Sigmoid colon (tissue), 7 donors: ENCODE measurements around the gene CCL4L2. TPM values are rescaled to one million over a fixed set of nuclear protein-coding genes. Genes with fewer than 3 reads are reported as not detected.
"Not testable (repeated sequence)": the region's sequence is repeated elsewhere in the genome, so short reads cannot be mapped to it uniquely, and the experiment has no call there.

Experiments
- DNase-seq: peaks from one replicate; pipeline ENCODE4 v3.0.0-alpha.2; 2019
- H3K27ac ChIP-seq, 4 donors: fragments of 200-600 bp; sonication (generic); one replicate each; pipeline ENCODE4 v1.5.1; 2016 to 2019; ENCODE audit warnings: mild to moderate bottlenecking in 1 of 4
- H3K27me3 ChIP-seq, 3 donors: fragments of 200-600 bp; sonication (generic); one replicate each; pipeline ENCODE4 v1.5.1; 2019; ENCODE audit warnings: mild to moderate bottlenecking in 1 of 3
- H3K36me3 ChIP-seq, 4 donors: fragments of 200-600 bp; sonication (generic); one replicate each; pipeline ENCODE4 v1.5.1; 2016 to 2019
- H3K4me1 ChIP-seq, 4 donors: fragments of 200-600 bp; sonication (generic); one replicate each; pipeline ENCODE4 v1.5.1; 2017 to 2019
- H3K4me3 ChIP-seq, 4 donors: fragments of 200-600 bp; sonication (generic); one replicate each; pipeline ENCODE4 v1.5.1; 2017 to 2019; ENCODE audit warnings: mild to moderate bottlenecking in 2 of 4, moderate library complexity in 1 of 4
- H3K9me3 ChIP-seq, 4 donors: fragments of 200-600 bp in 3 of 4; sonication (generic) in 3 of 4; one replicate each; pipeline versions ENCODE4 v1.5.1 to v1.6.1; 2013 to 2019
- EP300 ChIP-seq, 4 donors: sonication (generic); formaldehyde crosslinking; IDR thresholded peaks; one replicate each; pipeline ENCODE4 v1.6.1; 2017; ENCODE audit warnings: antibody characterized with exemption in 4 of 4
- POLR2A ChIP-seq, 2 donors: fragments of 450-650 bp; IDR thresholded peaks; one replicate each; pipeline ENCODE4 v1.6.1; 2016; ENCODE audit warnings: antibody characterized with exemption in 2 of 2, mild to moderate bottlenecking in 2 of 2, moderate library complexity in 2 of 2
- POLR2AphosphoS5 ChIP-seq, 4 donors: sonication (generic); formaldehyde crosslinking; IDR thresholded peaks; one replicate each; pipeline ENCODE4 v1.6.1; 2017; ENCODE audit warnings: antibody characterized with exemption in 4 of 4
- WGBS, 2 donors: extraction: QIAGEN DNeasy Blood & Tissue Kit; methylation state at CpG; one replicate each; pipeline ENCODE4 v1.1.7; 2013; 5-methylcytosine and 5-hydroxymethylcytosine counted together
- intact Hi-C: fragments of 100-400 bp; cut with DNase I; formaldehyde crosslinking; loops from one replicate; pipeline ENCODE4 v1.15.1; 2023
- polyA plus RNA-seq, 3 donors: library from polyadenylated mRNA; stranded (reverse); fragments of 200-250 nt; gene quantifications; one replicate each; pipeline ENCODE4 v1.2.3, GENCODE V29; 2013
- total RNA-seq, 4 donors: library from RNA; depleted of rRNA; stranded (reverse); fragments of >200 nt; gene quantifications; one replicate each; pipeline ENCODE4 v1.1.0, GENCODE V29; 2016
- TF ChIP-seq, protein P1 (sequence below), 4 experiments: fragments of 450-650 bp in 3 of 4; fragments of 200-600 bp in 1 of 4; IDR thresholded peaks; one replicate each; pipeline ENCODE4 v1.5.1; 2016 to 2019; ENCODE audit warnings: antibody characterized with exemption in 4 of 4, mild to moderate bottlenecking in 3 of 4, moderate library complexity in 2 of 4
- donor health status: healthy with polysubstance abuse.
- donor health status: Bipolar disorder and iron deficiency.
- donor health status: healthy.

CCL4L2 gene
- total and polyA plus RNA-seq, 7 donors: 0.58 to 11.3 (median 3.9) TPM; not detected in 3

DNA sequence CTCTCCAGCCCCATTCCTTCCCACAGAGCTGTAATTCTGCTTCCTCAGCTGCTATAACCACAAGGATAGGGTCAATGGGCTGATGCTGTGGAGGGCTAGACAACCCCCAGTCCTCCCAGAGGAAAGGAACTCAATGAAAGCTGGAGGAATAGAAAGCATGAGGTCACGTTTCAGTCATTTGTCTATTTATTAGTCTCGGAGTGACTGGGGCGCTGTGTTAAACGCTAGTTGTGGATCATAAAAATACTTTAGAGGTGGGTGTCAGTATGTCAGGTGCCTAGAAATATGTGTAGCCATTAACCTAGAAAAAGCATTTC is 13.5 kb upstream of the CCL4L2 start:
- Histone ChIP-seq H3K27ac (no peak overlapping the region), H3K4me3 (no peak overlapping the region), H3K27me3 (peaks cover 0 to 24% (median 5%) of the 10 kb centered on the region in 3 donors), H3K4me1 (peaks cover 0 to 10% (median 0%) of the 10 kb centered on the region in 4 donors), H3K36me3 (no peaks in the 10 kb centered on the region), H3K9me3 (no peaks in the 10 kb centered on the region)
- no peak for TF ChIP-seq POLR2A (IDR thresholded peaks at IDR 0.05)
- TF ChIP-seq EP300 (IDR thresholded peaks at IDR 0.05): no peak
- TF ChIP-seq POLR2AphosphoS5 (IDR thresholded peaks at IDR 0.05): no peak
- TF ChIP-seq, protein P1, sequence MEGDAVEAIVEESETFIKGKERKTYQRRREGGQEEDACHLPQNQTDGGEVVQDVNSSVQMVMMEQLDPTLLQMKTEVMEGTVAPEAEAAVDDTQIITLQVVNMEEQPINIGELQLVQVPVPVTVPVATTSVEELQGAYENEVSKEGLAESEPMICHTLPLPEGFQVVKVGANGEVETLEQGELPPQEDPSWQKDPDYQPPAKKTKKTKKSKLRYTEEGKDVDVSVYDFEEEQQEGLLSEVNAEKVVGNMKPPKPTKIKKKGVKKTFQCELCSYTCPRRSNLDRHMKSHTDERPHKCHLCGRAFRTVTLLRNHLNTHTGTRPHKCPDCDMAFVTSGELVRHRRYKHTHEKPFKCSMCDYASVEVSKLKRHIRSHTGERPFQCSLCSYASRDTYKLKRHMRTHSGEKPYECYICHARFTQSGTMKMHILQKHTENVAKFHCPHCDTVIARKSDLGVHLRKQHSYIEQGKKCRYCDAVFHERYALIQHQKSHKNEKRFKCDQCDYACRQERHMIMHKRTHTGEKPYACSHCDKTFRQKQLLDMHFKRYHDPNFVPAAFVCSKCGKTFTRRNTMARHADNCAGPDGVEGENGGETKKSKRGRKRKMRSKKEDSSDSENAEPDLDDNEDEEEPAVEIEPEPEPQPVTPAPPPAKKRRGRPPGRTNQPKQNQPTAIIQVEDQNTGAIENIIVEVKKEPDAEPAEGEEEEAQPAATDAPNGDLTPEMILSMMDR (IDR thresholded peaks at IDR 0.05): no peak
- WGBS, 2 donors: 56 to 61% methylated on average over 4 of the region's 4 CpGs
- no peak for DNase-seq
- intact Hi-C loops: no loop called here

DNA sequence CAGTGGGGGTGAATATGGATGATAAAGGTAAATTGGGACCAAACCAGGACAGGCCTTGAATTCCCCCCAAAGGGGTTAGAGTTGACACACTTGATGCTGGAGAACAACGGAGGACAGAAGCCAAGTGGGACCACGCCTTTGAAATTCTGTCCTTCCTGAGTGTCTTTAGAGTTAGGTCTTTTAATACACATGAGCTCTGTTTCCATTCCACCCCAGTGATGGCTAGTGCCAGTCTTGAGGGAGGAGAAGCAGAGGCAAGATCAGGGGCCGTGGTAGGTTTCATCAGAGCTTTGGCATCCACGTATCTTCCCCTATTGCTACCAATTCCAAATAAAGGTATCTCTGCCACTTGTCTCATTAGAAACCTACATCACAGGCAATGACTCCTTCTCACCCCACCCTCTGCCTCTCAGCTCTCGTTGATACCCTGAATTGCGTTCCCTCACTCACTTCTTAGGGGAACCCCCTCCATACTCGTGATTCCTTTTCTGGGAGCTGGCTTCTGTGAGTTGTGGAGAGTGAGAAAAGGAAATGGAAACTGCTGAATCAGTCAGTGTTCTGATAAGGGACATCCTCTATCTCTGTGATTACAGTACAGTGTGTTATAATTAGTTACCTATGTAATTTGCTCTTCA is 11.9 kb upstream of the CCL4L2 start:
- intact Hi-C loops: no loop called here
- WGBS, 2 donors: 57 to 73% methylated on average over 7 of the region's 7 CpGs

DNA sequence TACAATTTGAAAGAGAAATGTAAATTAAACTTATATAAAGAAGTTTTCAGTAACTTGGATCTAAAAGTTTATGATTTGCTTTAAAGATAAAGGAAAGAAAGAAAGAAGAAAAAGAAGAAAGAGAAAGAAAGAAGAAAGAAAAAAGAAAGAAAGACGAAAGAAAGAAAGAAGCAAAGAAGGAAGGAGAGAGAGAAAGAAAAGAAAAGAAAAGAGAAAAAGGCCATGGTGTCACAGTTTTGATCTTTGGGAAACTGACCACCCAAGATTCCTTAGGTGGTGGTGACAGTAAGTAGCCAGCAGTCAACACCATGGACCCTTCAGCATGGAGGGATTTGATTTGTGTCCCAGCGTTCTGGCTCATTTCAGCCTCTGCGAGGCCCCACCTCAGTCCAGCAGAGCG is 9.8 kb upstream of the CCL4L2 start:
- H3K4me1 ChIP-seq, H3K36me3 ChIP-seq, H3K4me3 ChIP-seq, H3K27ac ChIP-seq, DNase-seq, H3K9me3 ChIP-seq, intact Hi-C loops: not testable (repeated sequence)
- WGBS, 2 donors: 88 to 97% methylated on average over 4 of the region's 4 CpGs
- peaks cover 0 to 15% (median 5%) of the 10 kb centered on the region in 3 donors for H3K27me3 ChIP-seq

More for the DNA sequence above, 11.9 kb upstream of the CCL4L2 start:
- H3K9me3 ChIP-seq: no peaks in the 10 kb centered on the region
- H3K4me1 ChIP-seq: peaks cover 0 to 10% (median 0%) of the 10 kb centered on the region in 4 donors
- no peaks in the 10 kb centered on the region for H3K36me3 ChIP-seq
- H3K27ac ChIP-seq: no peak overlapping the region
- peaks cover 0 to 20% (median 5%) of the 10 kb centered on the region in 3 donors for H3K27me3 ChIP-seq
- H3K4me3 ChIP-seq: no peak overlapping the region
- DNase-seq: no peak
- no peak for TF ChIP-seq POLR2AphosphoS5 (IDR thresholded peaks at IDR 0.05)
- TF ChIP-seq, protein P1 (IDR thresholded peaks at IDR 0.05): no peak
- no peak for TF ChIP-seq POLR2A (IDR thresholded peaks at IDR 0.05)
- TF ChIP-seq EP300 (IDR thresholded peaks at IDR 0.05): no peak

DNA sequence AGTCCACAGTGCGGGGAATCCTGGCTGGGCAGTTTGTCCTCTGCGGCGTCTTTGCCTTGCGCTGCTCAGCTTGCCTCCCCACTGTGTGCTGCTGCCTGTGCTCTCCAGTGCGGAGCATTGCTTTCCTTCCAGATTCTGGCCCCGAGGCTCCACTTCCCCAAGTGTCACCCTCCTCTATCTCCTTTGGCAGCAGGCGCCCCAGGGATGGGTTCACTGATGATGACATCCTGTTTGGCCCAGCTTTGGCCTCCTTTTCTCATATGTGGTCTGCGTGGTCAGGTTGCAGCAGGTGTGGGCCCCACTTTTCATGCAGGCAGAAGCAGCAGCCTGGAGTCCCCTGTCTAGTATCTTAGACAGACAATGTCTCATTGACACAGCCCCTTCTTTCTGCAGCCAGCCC is 9.4 kb upstream of the CCL4L2 start:
- 76 to 92% methylated on average over 8 of the region's 8 CpGs for WGBS, 2 donors
- H3K27me3 ChIP-seq: peaks cover 0 to 11% (median 2%) of the 10 kb centered on the region in 3 donors
- H3K36me3 ChIP-seq, DNase-seq, H3K4me3 ChIP-seq, H3K4me1 ChIP-seq, H3K27ac ChIP-seq, intact Hi-C loops, H3K9me3 ChIP-seq: not testable (repeated sequence)

DNA sequence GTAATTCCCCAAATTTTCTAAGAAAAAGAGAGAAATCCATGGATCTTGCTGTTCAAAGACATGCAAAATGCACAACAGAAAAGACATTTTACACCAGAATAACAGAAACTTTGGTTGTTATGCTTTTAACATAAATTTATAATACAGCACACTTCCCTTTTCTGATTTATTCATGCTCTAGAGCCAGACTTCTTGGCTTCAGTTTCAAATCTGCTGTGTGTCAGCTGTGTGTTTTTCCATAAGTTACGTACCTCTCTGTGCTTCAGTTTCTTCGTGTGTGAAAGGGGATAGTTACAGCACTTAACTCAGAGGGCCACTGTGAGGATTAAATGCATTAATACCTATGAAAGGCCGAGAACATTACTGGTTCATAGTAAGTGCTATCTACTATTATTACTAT is 7.5 kb upstream of the CCL4L2 start:
- intact Hi-C loops: no loop called here
- no peak overlapping the region for H3K4me3 ChIP-seq
- H3K9me3 ChIP-seq: no peaks in the 10 kb centered on the region
- WGBS, 2 donors: 78 to 91% methylated on average over 3 of the region's 3 CpGs
- H3K4me1 ChIP-seq: no peaks in the 10 kb centered on the region
- H3K27me3 ChIP-seq: peaks cover 0 to 3% (median 0%) of the 10 kb centered on the region in 3 donors
- no peaks in the 10 kb centered on the region for H3K36me3 ChIP-seq
- no peak for TF ChIP-seq POLR2AphosphoS5 (IDR thresholded peaks at IDR 0.05)
- no peak for TF ChIP-seq EP300 (IDR thresholded peaks at IDR 0.05)
- TF ChIP-seq POLR2A (IDR thresholded peaks at IDR 0.05): no peak
- TF ChIP-seq, protein P1 (IDR thresholded peaks at IDR 0.05): no peak
- H3K27ac ChIP-seq: no peak overlapping the region
- DNase-seq: no peak
